Measurements from ENCODE around the gene BRD1.
"Not testable (repeated sequence)": the region's sequence is repeated elsewhere in the genome, so short reads cannot be mapped to it uniquely, and the experiment has no call there.

The BRD1 gene

GRCh38 chr22:49765091-49765771 lies 62.4 kb downstream of the BRD1 start:
- DNase-seq (ENCODE audit: low read depth), result no peak
- no peak for TF ChIP-seq CTCF (conservative IDR thresholded peaks at IDR 0.05; ENCODE audit: low read depth, low read length)

GRCh38 chr22:49764127-49764581 lies 63.5 kb downstream of the BRD1 start:
- DNase-seq (ENCODE audit: low read depth), result no peak
- no peak overlapping the region for H3K4me3 ChIP-seq (ENCODE audit: low read length)
- no peak for TF ChIP-seq CTCF (conservative IDR thresholded peaks at IDR 0.05; ENCODE audit: low read depth, low read length)

More at GRCh38 chr22:49765091-49765771, 62.4 kb downstream of the BRD1 start:
- H3K4me3 ChIP-seq (ENCODE audit: low read length), result no peak overlapping the region

- DNase-seq (ENCODE audit: low read depth), result no peak
- no peak for TF ChIP-seq CTCF (conservative IDR thresholded peaks at IDR 0.05; ENCODE audit: low read depth, low read length)
- H3K4me3 ChIP-seq (ENCODE audit: low read length), result no peak overlapping the region
Observed at GRCh38 chr22:49763696-49764095, 64.0 kb downstream of the BRD1 start.

GRCh38 chr22:49763138-49763537 lies 64.5 kb downstream of the BRD1 start:
- TF ChIP-seq CTCF (conservative IDR thresholded peaks at IDR 0.05; ENCODE audit: low read depth, low read length), result no peak
- DNase-seq (ENCODE audit: low read depth), result no peak
- H3K4me3 ChIP-seq (ENCODE audit: low read length), result no peak overlapping the region

- not testable (repeated sequence) for DNase-seq (ENCODE audit: low read depth); H3K4me3 ChIP-seq (ENCODE audit: low read length)
Observed at GRCh38 chr22:49762571-49762970, 65.1 kb downstream of the BRD1 start.

GRCh38 chr22:49761836-49762235 lies 65.8 kb downstream of the BRD1 start:
- no peak for TF ChIP-seq CTCF (conservative IDR thresholded peaks at IDR 0.05; ENCODE audit: low read depth, low read length)
- no peak overlapping the region for H3K4me3 ChIP-seq (ENCODE audit: low read length)
- DNase-seq (ENCODE audit: low read depth), result no peak

GRCh38 chr22:49760630-49761571 lies 66.8 kb downstream of the BRD1 start:
- no peak for DNase-seq (ENCODE audit: low read depth)
- H3K4me3 ChIP-seq (ENCODE audit: low read length), result no peak overlapping the region
- no peak for TF ChIP-seq CTCF (conservative IDR thresholded peaks at IDR 0.05; ENCODE audit: low read depth, low read length)

Data from retinal pigment epithelial cell (primary cell).